M059J (cell line): ENCODE data around the gene NDUFAB1. TPM values are rescaled to one million over a fixed set of nuclear protein-coding genes. Genes with fewer than 3 reads are reported as not detected.
"Not testable (repeated sequence)": the region's sequence is repeated elsewhere in the genome, so short reads cannot be mapped to it uniquely, and the experiment has no call there.

ENCODE experiments used
- DNase-seq: peaks from one replicate; pipeline ENCODE4 v3.0.0-alpha.2; 2012; ENCODE audit warnings: low read depth
- total RNA-seq: library from RNA; depleted of rRNA; stranded (reverse); fragments of >200 nt; shearing (Covaris generic); gene quantifications from 2 replicates; pipeline ENCODE4 v1.2.3, GENCODE V29; 2014; rRNA removed

The NDUFAB1 gene
- total RNA-seq, 1 experiment from 2014 or later = 156 TPM

GRCh38 chr16:23554536-23554935 is 41.6 kb downstream of the NDUFAB1 start:
- no peak for DNase-seq

- DNase-seq = no peak
Observed at GRCh38 chr16:23552161-23552560, 44.0 kb downstream of the NDUFAB1 start.

GRCh38 chr16:23549938-23550337 is 46.2 kb downstream of the NDUFAB1 start:
- DNase-seq = no peak

GRCh38 chr16:23544436-23544835 is 51.7 kb downstream of the NDUFAB1 start:
- no peak for DNase-seq

- DNase-seq = not testable (repeated sequence)
Observed at GRCh38 chr16:23540817-23541178, 55.3 kb downstream of the NDUFAB1 start.

GRCh38 chr16:23539984-23540816 is 55.9 kb downstream of the NDUFAB1 start:
- DNase-seq = no peak

- no peak for DNase-seq
Observed at GRCh38 chr16:23538919-23539278, 57.2 kb downstream of the NDUFAB1 start.

- DNase-seq = no peak
Observed at GRCh38 chr16:23537390-23537789, 58.7 kb downstream of the NDUFAB1 start.

GRCh38 chr16:23535901-23536300 is 60.2 kb downstream of the NDUFAB1 start:
- no peak for DNase-seq

- no peak for DNase-seq
Observed at GRCh38 chr16:23534868-23535860, 61.0 kb downstream of the NDUFAB1 start.

GRCh38 chr16:23532448-23532847 is 63.7 kb downstream of the NDUFAB1 start:
- DNase-seq = no peak

Other genes with a start within 250 kb of the NDUFAB1 start
- 20.6 and 30.5 TPM in 2 replicates for gene COG7, start 143.1 kb downstream of the NDUFAB1 start, total RNA-seq
- gene GGA2, start 85.8 kb downstream of the NDUFAB1 start, total RNA-seq = 4.4 and 19.3 TPM in 2 replicates
- 23.7 and 27.5 TPM in 2 replicates for gene EARS2, start 39.0 kb downstream of the NDUFAB1 start, total RNA-seq
- 127 and 136 TPM in 2 replicates for gene UBFD1, start 38.6 kb downstream of the NDUFAB1 start, total RNA-seq
- 14.4 and 16.1 TPM in 2 replicates for gene PALB2, start 45.0 kb upstream of the NDUFAB1 start, total RNA-seq
- 63.4 and 116 TPM in 2 replicates for gene DCTN5, start 45.1 kb upstream of the NDUFAB1 start, total RNA-seq
- gene PLK1, start 82.6 kb upstream of the NDUFAB1 start, total RNA-seq = 69.5 and 98.8 TPM in 2 replicates
- not detected in 2 replicates for gene ERN2, start 116.9 kb upstream of the NDUFAB1 start, total RNA-seq
- gene CHP2, start 158.7 kb upstream of the NDUFAB1 start, total RNA-seq = not detected in 2 replicates
- not detected in 2 replicates for gene PRKCB, start 239.7 kb upstream of the NDUFAB1 start, total RNA-seq